NCI-H69 (cell line): ENCODE measurements around the gene CACNB2.
A peak's percentile ranks its signal among the peaks of the same experiment; 100 is the strongest.

ENCODE experiments used
- DNase-seq: peaks from one replicate; lab custom pipeline; 2025; lab: John Stamatoyannopoulos, UW

Gene CACNB2

DNA sequence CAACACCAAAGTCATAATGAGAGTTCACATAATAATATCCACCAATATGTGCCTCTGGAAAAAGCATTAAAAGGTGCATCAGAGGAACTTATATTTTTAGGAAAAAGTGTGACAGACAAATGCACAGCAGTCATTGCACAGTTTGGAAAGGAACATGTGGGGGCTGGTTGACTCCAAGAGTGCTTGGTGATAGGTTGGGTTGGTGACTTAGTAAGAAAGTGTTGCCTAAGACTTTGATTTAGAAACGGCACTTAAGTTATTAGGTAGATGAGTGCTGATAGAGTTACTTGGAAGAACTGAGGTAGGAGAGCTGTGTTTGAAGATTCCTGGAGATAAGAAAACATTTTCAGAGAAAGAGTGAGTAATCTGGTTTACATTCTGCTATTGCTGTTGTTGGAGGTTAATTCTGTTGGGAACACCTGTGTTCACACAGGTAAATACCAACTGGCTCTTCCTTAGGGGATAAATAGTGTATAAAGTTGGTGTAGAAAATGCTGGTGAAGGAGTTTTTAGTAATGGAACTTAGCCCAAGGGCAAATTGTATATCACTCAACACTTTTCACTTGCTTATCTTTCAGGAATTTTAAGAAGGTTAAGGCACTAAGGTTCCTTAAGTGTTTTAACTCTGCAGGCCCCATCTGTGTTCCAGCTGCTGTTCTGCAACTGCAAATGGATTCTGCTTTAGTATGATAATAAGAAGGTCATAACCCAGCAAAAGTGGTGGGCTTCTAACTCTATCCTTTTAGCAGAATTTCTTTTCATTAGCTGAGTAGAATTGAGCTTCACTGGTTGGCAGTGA, 315.1 kb downstream of the CACNB2 start:
- no peak for DNase-seq

GRCh38 chr10:18456984-18457383, 316.8 kb downstream of the CACNB2 start:
- no peak for DNase-seq

DNA sequence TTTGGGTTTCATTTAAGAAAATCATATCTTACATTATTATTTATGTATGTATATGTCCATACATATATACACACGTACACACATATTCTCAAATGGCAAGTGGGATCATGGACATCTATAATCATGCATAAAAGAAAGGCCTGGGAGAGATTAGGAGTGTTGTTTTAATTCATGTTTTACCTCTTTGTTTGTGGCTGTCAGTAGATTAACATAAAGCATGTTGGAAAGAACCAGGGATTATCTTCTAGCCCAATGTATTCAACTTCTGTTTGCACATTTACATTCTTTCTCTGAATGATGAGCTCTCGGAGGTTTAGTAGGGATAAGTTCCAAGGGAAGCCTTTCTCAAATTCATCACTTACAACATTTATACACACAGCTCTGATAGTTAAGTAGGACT, 319.8 kb downstream of the CACNB2 start:
- DNase-seq: no peak

GRCh38 chr10:18463673-18464211, 323.5 kb downstream of the CACNB2 start:
- no peak for DNase-seq

DNA sequence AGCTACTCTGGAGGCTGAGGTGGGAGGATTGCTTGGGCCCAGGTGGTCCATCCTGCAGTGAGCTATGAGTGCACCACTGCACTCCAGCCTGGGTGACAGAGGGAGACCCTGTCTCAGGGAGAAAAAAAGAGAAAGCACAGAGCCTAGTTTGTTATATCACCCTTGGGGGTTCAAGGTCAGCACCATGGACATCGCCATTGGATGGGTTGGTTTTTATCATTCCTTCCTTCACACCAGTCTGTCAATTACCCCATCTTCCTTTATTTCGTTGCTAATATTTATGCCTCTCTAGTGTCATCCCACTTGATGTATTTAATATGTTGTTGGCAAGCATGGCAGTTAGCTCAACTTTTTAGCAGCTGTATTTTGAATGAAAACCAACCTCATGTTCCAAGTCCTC, 328.9 kb downstream of the CACNB2 start:
- no peak for DNase-seq

- DNase-seq: peak; percentile 41
These were observed 332.8 kb downstream of the CACNB2 start for GRCh38 chr10:18472977-18473376.

- peak; percentile 43 for DNase-seq
These were observed 333.3 kb downstream of the CACNB2 start for GRCh38 chr10:18473424-18474117.

DNA sequence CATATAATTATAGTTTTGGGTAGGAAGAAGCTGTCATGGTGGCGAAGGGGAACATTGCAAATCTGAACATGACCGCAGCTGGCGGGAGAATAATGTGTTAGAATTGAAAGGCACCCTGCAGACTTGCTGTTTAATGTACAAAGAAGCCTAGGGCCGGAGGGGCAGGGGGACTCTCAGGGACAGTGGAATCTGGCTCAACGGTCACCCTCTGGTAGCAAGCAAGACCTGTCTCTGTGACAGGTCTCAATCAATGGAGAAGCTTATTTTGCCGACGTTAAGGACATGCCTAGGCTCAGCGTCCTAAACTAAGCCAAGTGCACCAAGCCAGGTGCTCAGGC, 333.9 kb downstream of the CACNB2 start:
- peak; percentile 70 for DNase-seq

DNA sequence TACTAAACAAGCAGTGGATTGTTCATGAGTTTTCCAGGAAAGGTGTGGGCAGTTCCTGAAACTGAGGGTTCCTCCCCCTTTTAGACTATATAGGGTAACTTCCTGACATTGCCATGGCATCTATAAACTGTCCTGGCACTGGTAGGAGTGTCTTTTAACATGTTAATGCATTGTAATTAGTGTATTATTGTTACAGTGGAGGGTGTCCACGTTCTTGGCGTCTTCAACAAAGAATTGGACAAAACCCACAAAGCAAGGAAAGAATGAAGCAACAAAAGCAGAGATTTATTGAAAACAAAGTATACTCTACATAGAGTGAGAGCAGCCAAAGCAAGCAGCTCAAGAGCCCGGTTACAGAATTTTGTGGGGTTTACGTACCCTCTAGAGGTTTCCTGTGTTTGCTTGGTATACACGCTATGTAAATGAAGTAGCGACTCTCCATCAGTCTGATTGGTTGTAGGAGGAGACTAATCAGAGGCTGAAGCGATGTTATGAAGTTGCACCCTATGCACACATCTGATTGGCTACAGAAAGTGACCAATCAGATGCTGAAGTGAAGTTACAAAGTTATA, 335.9 kb downstream of the CACNB2 start:
- DNase-seq: no peak

GRCh38 chr10:18478354-18478753, 338.1 kb downstream of the CACNB2 start:
- DNase-seq: no peak

GRCh38 chr10:18479502-18479901, 339.3 kb downstream of the CACNB2 start:
- no peak for DNase-seq

DNA sequence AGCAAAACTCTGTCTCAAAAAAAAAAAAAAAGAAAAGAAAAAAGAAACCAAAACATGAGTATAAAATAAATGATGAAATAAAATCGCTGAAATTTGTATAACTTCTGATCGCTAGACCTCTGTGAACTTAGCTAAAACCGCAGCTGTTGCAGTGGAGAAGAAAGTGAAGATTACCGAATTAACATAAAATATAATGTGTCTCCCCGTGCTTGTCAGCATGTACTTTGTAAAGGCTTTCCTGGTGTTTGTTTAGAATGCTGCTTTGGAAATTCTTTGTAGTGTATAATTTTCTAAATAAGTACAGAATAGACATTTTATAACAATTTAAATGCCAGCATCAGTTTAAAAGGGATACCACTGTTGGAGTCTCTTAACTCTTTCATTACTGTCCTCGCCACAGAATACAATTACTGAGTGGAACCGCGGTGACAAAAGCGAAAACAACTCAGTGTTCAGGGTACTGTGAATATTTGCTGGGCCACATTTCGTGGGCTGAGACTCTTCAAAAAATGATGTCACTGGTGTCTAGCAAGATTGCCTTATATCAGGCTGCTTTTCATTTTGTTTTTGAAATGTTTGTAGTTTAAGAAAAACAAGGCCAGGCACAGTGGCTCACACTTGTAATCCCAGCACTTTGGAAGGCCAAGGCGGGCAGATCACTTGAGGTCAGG, 343.4 kb downstream of the CACNB2 start:
- no peak for DNase-seq

GRCh38 chr10:18486438-18486837, 346.2 kb downstream of the CACNB2 start:
- no peak for DNase-seq

- DNase-seq: no peak
These were observed 350.5 kb downstream of the CACNB2 start for GRCh38 chr10:18490755-18491154.

DNA sequence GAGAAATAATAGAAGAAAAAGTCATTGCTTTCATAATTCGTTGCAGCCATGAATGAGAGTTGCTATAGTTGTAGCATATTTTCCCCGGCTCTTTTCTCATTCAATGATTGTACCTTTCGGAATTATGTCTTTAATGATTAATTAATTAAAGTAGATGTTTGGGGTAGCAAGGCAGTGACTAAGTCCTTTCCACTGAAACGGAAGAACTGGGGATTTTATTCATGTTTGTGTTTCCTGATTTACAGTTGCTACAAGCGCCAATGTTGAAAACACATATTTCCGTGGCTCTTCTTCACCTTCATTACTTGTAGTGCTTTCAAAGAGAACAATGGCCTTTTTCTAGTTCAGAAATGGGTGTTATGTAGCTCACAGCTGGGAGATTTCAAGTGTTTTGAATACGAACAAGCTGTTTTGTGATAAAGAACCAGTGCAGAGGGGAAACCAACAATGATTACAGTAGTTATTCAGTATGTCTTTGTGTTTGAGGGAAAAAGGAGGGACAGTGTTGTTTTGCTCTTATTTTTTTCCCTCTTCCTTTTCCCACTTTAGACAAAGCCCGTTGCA, 357.7 kb downstream of the CACNB2 start:
- no peak for DNase-seq

DNA sequence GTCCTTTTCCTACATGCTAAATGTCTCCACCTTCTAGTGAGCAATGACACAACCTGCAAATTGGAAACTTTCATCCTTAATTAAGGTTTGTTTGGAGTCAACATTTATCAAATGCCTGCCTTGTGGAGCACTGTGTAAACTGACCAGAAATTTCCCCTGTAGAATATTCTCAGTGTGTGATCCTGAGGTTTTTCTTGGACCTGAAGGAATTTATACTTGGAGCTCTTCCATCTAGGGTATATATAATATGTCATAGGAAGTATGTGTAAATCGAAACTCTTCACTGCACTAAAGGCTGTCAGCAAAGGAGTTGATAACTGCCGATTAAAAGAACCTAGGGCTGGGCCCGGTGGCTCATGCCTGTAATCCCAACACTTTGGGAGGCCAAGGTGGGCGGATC, 358.8 kb downstream of the CACNB2 start:
- no peak for DNase-seq

- no peak for DNase-seq
These were observed 360.4 kb downstream of the CACNB2 start for GRCh38 chr10:18500576-18500975.

- no peak for DNase-seq
These were observed 361.0 kb downstream of the CACNB2 start for GRCh38 chr10:18501198-18501597.

GRCh38 chr10:18501629-18502028, 361.4 kb downstream of the CACNB2 start:
- no peak for DNase-seq

GRCh38 chr10:18504161-18504560, 363.9 kb downstream of the CACNB2 start:
- no peak for DNase-seq

DNA sequence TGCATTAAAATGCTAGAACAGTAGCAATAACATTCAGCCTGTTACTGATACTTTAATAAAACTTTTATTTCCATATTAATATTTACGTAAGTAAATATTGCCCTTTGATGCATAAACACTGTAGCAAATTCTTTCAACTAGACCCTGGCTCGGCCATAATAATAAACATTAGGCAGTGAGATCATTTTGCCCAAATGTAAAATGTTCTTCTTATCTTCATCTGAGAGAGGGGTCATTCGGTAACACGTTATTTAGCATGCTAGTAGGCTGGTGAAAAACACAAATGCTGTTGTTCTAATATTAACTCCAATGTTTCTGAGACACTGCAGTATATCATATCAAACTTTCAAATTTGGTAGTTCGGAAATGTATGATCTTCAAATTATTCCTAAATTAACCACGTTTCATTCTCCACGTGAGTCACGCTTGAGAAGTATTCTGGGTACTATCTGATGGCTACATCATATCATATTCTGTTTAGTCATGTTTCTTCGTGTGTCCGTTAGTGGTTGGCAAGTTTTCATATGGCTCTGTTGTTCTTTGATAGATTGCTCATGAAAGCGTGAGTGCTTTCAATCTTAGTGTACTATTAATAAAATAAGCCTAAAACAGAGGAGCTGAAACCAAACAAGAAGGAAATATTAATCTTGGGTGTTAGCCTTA, 365.4 kb downstream of the CACNB2 start:
- no peak for DNase-seq

- DNase-seq: no peak
These were observed 368.4 kb downstream of the CACNB2 start for GRCh38 chr10:18508587-18508986.
